ENCODE results near the gene PRPF19.

GRCh38 chr11:60852982-60853950 is 53.1 kb downstream of the PRPF19 start:
- TF ChIP-seq CTCF (IDR thresholded peaks at IDR 0.05; ENCODE audit: insufficient read depth, low read length, poor library complexity, severe bottlenecking) (no peak), EZH2phosphoT487 (conservative IDR thresholded peaks at IDR 0.05; ENCODE audit: low read length) (no peak)

Data from SU-DHL-6 (cell line).